Central memory CD8-positive, alpha-beta T cell (primary cell): ENCODE measurements around the gene CYTH3.
"Not testable (repeated sequence)": the region's sequence is repeated elsewhere in the genome, so short reads cannot be mapped to it uniquely, and the experiment has no call there.

Source experiments
- ATAC-seq: fragments of 150-1000 bp; cut with Tn5 transposase; replicated peaks from 2 replicates; pipeline ENCODE4 v1.10.0; 2022; ENCODE audit warnings: mild to moderate bottlenecking, moderate FRiP score, moderate number of reproducible peaks; ENCODE audit not compliant: poor library complexity, severe bottlenecking; ENCODE audit errors: extremely low read depth
- DNase-seq, 2 donors: peaks; one replicate each; pipeline ENCODE4 v3.0.0; 2021; ENCODE audit warnings: low spot score in 2 of 2
- H3K27ac Mint-ChIP-seq: one replicate; pipeline ENCODE4 v1.8.0; 2022; ENCODE audit warnings: low read depth, mild to moderate bottlenecking, moderate library complexity, mixed read lengths
- H3K27me3 Mint-ChIP-seq: one replicate; pipeline ENCODE4 v1.8.0; 2022; ENCODE audit warnings: mixed read lengths
- H3K36me3 Mint-ChIP-seq: one replicate; pipeline ENCODE4 v1.8.0; 2022; ENCODE audit warnings: mild to moderate bottlenecking, moderate library complexity, mixed read lengths; ENCODE audit not compliant: insufficient read depth
- H3K4me1 Mint-ChIP-seq: one replicate; pipeline ENCODE4 v1.8.0; 2022; ENCODE audit warnings: mixed read lengths
- H3K4me3 Mint-ChIP-seq: one replicate; pipeline ENCODE4 v1.8.0; 2022; ENCODE audit warnings: mild to moderate bottlenecking, moderate library complexity, mixed read lengths
- H3K9me3 Mint-ChIP-seq: one replicate; pipeline ENCODE4 v1.8.0; 2022; ENCODE audit warnings: mixed read lengths

Gene CYTH3

GRCh38 chr7:6231184-6231583 is 41.2 kb downstream of the CYTH3 start:
- ATAC-seq (no peak), DNase-seq (no peak)
- H3K4me3 Mint-ChIP-seq, result no peak overlapping the region
- peaks cover 47% of the 10 kb centered on the region for H3K4me1 Mint-ChIP-seq
- no peaks in the 10 kb centered on the region for H3K9me3 Mint-ChIP-seq
- no peak overlapping the region for H3K27ac Mint-ChIP-seq
- H3K27me3 Mint-ChIP-seq, result no peaks in the 10 kb centered on the region
- peaks cover 3% of the 10 kb centered on the region for H3K36me3 Mint-ChIP-seq

GRCh38 chr7:6229284-6229683 is 43.1 kb downstream of the CYTH3 start:
- H3K27me3 Mint-ChIP-seq, ATAC-seq, H3K36me3 Mint-ChIP-seq, H3K27ac Mint-ChIP-seq, H3K4me3 Mint-ChIP-seq, H3K9me3 Mint-ChIP-seq, DNase-seq: not testable (repeated sequence)
- H3K4me1 Mint-ChIP-seq, result peaks cover 43% of the 10 kb centered on the region

- DNase-seq, result no peak
- H3K27me3 Mint-ChIP-seq, result no peaks in the 10 kb centered on the region
- peak; percentile 79 for ATAC-seq
- H3K27ac Mint-ChIP-seq, result peak overlapping the region; percentile 7
- H3K9me3 Mint-ChIP-seq, result no peaks in the 10 kb centered on the region
- H3K4me3 Mint-ChIP-seq, result no peak overlapping the region
- H3K4me1 Mint-ChIP-seq, result peaks cover 36% of the 10 kb centered on the region
- peaks cover under 1% of the 10 kb centered on the region for H3K36me3 Mint-ChIP-seq
These were observed 43.8 kb downstream of the CYTH3 start for GRCh38 chr7:6228361-6229229.

- DNase-seq (no peak), ATAC-seq (no peak)
- no peaks in the 10 kb centered on the region for H3K9me3 Mint-ChIP-seq
- no peak overlapping the region for H3K27ac Mint-ChIP-seq
- H3K27me3 Mint-ChIP-seq, result no peaks in the 10 kb centered on the region
- no peak overlapping the region for H3K4me3 Mint-ChIP-seq
- no peaks in the 10 kb centered on the region for H3K36me3 Mint-ChIP-seq
- H3K4me1 Mint-ChIP-seq, result peaks cover 26% of the 10 kb centered on the region
These were observed 45.1 kb downstream of the CYTH3 start for GRCh38 chr7:6227294-6227846.

GRCh38 chr7:6226194-6226799 is 46.1 kb downstream of the CYTH3 start:
- H3K4me3 Mint-ChIP-seq, result no peak overlapping the region
- no peaks in the 10 kb centered on the region for H3K27me3 Mint-ChIP-seq
- H3K36me3 Mint-ChIP-seq, result peaks cover 6% of the 10 kb centered on the region
- H3K4me1 Mint-ChIP-seq, result peaks cover 29% of the 10 kb centered on the region
- no peak for ATAC-seq
- no peak overlapping the region for H3K27ac Mint-ChIP-seq
- H3K9me3 Mint-ChIP-seq, result no peaks in the 10 kb centered on the region
- no peak for DNase-seq

- H3K27ac Mint-ChIP-seq, H3K36me3 Mint-ChIP-seq, ATAC-seq, H3K27me3 Mint-ChIP-seq, H3K4me3 Mint-ChIP-seq, DNase-seq, H3K9me3 Mint-ChIP-seq: not testable (repeated sequence)
- H3K4me1 Mint-ChIP-seq, result peaks cover 30% of the 10 kb centered on the region
These were observed 49.0 kb downstream of the CYTH3 start for GRCh38 chr7:6223411-6223810.

- H3K27ac Mint-ChIP-seq, ATAC-seq, H3K9me3 Mint-ChIP-seq, H3K27me3 Mint-ChIP-seq, H3K4me3 Mint-ChIP-seq, DNase-seq, H3K36me3 Mint-ChIP-seq: not testable (repeated sequence)
- peaks cover 26% of the 10 kb centered on the region for H3K4me1 Mint-ChIP-seq
These were observed 49.4 kb downstream of the CYTH3 start for GRCh38 chr7:6223010-6223409.

- H3K4me3 Mint-ChIP-seq, result peak overlapping the region; percentile 56
- DNase-seq (peak in 1 of 2 donors; percentile 37), ATAC-seq (peak; percentile 95)
- no peaks in the 10 kb centered on the region for H3K27me3 Mint-ChIP-seq
- H3K9me3 Mint-ChIP-seq, result no peaks in the 10 kb centered on the region
- H3K27ac Mint-ChIP-seq, result peak overlapping the region; percentile 95
- peaks cover 10% of the 10 kb centered on the region for H3K36me3 Mint-ChIP-seq
- peaks cover 25% of the 10 kb centered on the region for H3K4me1 Mint-ChIP-seq
These were observed 50.8 kb downstream of the CYTH3 start for GRCh38 chr7:6221340-6222319.

GRCh38 chr7:6218329-6218728 is 54.1 kb downstream of the CYTH3 start:
- no peak for DNase-seq
- no peak for ATAC-seq
- H3K9me3 Mint-ChIP-seq, result no peaks in the 10 kb centered on the region
- H3K4me1 Mint-ChIP-seq, result peaks cover 31% of the 10 kb centered on the region
- H3K4me3 Mint-ChIP-seq, result no peak overlapping the region
- no peaks in the 10 kb centered on the region for H3K27me3 Mint-ChIP-seq
- peaks cover 10% of the 10 kb centered on the region for H3K36me3 Mint-ChIP-seq
- H3K27ac Mint-ChIP-seq, result peak overlapping the region; percentile 87

GRCh38 chr7:6212008-6212407 is 60.4 kb downstream of the CYTH3 start:
- Mint-ChIP-seq H3K4me1 (peaks cover 19% of the 10 kb centered on the region), H3K27ac (no peak overlapping the region), H3K9me3 (no peaks in the 10 kb centered on the region), H3K4me3 (no peak overlapping the region), H3K27me3 (peaks cover 9% of the 10 kb centered on the region), H3K36me3 (no peaks in the 10 kb centered on the region)
- DNase-seq, result no peak
- ATAC-seq, result no peak

GRCh38 chr7:6210621-6211372 is 61.6 kb downstream of the CYTH3 start:
- H3K36me3 Mint-ChIP-seq, result no peaks in the 10 kb centered on the region

More at GRCh38 chr7:6210621-6211372, 61.6 kb downstream of the CYTH3 start:
- Mint-ChIP-seq H3K4me3 (no peak overlapping the region), H3K4me1 (peaks cover 17% of the 10 kb centered on the region), H3K9me3 (no peaks in the 10 kb centered on the region), H3K27me3 (peaks cover 9% of the 10 kb centered on the region), H3K27ac (no peak overlapping the region)
- no peak for DNase-seq
- ATAC-seq, result no peak
